GM21367 (cell line): ENCODE data around the gene SYCN.

Experiments used
- ATAC-seq: cut with Tn5 transposase; IDR thresholded peaks from one replicate; pipeline ENCODE4 v1.9.1; 2021; ENCODE audit not compliant: unreplicated experiment

The SYCN gene

DNA sequence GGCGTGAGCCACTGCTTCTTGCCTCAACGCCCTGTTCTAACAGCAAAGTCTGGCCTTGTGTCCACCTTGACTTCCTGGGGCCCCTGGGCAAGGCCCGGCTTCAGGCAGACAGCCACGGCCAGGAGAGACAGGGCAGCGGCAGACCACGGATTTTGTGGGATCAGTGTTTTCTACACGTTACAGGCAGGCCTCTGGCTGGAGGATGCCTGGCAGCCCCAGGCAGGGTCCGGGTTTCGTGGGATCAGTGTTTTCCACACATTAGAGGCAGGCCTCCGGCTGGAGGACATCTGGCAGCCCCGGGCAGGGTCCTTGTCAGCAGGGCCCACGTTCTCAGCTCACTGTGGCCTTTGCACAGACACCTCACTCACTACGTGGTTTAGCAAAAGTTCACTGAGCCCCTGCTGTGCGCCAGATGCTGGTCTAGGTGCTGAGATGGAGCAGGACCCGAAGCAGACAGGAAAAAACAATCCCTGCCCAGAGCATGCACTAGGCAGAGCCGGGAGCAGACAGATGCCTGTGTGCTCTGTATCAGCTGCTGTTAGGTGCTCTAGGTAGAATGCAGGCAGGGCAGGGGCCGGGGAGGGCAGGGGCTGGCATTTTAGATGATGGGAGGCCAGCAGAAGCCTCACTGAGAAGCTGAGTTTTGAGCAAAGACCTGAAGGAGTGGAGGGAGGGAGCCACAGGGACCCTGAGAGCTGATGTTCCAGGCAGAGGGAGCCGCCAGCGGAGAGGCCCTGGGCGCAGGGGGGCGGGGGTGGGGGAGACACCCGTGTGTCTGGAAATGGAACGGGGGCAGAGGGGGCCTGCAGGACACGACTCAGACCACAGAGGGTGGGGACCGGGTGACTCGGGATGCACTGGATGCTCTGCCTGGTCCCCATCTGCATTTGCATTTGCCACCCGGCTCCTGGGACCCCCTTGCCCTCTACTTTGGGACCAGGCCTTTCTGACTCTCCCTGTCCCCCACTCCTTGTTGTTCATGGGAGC is 32.3 kb downstream of the SYCN start:
- ATAC-seq: no peak

DNA sequence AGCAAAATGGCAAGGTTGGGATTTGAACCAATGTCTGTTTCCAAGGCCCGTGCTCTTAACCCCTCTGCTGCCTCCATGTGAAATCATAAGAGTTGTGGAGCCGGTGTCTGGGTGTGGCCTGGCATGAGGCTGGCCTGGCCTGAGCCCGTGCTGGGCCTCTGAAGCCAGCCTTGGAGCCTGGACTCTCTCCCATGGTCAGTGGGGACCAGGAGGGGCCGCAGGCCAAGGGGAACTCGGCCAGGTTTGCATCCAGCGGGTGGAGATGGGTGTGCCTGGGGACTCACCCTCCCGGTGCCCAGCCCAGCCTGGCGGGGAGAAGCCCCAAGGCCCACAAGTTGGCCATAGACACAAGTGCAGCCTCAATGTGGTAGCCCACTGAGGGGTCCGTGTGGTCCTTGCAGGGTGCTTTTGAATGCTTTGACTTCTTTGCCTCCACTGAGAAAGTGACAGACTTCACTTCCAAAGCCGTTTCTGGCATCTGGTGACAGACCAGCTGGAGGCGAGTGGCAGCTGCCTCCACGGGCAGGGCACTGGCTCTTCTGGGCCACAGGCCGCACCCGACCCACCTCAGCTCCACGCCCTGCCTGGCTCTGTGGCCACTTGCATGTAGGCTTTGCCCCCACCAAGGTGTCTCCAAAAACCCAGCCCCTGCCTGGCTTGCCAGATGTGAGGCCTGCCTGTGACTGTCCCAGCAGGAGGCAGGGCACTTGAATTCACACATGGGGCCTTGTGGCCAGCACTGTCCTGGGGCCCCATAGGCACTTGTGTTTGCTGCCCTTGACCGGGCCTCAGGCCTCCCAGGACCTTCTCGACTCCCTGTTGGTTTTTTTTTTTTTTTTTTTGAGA is 33.5 kb downstream of the SYCN start:
- no peak for ATAC-seq

DNA sequence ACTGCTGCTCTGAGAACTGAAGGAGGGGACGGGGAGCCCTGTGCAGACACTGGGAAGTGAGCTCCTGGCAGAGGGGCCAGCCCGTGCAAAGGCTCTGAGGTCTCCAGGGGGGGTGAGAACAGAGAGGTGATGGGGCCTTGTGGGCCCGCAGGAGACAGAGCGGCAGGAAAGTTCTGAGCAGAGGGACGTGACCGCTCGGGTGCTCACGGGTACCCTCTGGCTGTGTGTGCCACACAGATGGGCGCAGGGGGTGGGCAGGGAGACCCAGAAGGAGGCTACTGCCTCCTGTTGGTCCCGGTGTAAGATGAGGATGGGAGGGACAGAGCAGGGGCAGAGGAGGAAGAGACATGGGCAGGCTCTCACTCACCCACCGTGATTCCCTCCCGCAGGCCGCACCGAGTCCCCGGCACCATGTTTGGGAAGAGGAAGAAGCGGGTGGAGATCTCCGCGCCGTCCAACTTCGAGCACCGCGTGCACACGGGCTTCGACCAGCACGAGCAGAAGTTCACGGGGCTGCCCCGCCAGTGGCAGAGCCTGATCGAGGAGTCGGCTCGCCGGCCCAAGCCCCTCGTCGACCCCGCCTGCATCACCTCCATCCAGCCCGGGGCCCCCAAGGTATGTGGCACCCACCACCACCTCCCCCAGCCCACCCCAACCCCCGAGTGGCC is 34.8 kb downstream of the SYCN start:
- ATAC-seq: no peak

DNA sequence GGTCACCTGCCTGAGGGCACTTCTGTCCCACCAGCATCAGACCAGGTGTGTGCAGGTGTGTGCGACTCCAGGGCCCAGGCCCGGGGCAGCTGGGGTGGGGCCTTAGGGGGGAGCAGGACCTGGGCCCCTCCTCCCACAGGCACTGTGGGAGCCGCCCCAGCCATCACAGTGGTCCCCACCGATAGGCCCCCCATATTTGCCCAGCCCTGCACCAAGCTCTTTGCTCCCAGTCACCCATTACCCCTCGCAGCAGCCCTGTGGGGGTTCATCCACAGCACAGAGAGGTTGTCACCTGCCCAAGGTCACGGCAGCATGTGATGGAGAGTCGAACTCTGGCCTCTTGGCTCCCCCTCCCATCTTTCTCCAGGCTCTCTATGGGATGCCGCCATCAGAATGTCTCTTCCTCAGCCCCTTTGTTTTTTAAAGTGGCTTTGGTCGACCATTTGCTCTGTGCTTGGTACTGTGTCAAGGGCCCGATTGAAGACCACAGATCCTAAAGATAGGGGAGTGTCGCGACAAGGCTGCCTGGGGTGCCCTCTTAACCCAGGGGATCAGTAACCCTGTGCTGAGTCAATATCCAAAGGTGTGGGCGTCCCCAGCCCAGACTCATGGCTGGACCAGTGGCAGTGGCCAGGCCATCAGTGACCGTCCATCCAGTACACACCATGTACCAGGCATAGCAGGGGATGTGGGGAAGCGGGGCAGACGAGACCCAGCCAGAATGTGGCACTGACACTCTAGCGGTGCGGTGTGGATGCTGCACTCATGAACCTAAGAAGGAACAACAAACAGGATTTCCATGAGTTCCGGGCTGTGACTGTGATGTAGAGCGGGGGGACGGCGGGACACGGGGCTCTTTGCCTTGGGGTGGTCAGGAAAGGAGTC is 35.6 kb downstream of the SYCN start:
- ATAC-seq: no peak

DNA sequence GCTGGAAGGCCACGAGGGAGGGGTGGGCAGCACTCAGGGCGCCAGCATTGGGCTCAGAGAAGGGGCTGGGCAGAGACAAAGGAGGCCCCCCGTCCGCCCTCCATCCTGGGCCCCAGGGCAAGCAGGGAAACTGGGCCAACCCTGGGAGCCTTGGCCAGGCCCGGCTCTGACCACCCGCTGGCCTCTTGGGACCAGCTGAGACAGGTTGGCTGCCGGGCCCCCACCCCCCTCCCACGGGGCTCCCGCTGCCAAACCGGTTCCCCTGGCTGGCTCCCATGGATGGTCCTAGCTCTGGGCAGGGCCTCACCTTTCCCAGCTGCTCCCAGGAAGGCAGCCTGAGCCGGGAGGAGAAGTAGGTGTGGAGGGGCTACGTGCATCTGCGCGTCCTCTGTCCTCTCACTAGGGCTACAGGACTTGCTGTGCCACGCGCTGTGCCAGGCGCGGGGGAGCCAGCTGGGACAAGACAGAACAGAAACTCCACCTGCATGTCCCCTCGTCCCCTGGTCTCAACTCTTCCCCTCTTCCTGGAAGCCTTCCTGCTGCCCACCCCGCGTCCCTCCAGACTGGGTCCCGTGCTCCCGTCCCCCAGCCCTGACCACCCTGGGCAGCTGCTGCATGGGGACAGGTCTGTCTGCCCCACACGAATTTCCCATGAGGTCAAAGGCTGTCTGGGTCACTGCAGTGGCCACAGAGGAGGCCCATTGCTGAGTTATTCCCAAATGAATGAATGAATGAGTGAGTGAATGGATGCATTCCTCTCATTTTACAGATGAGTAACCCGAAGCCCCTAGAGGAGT is 36.4 kb downstream of the SYCN start:
- no peak for ATAC-seq

DNA sequence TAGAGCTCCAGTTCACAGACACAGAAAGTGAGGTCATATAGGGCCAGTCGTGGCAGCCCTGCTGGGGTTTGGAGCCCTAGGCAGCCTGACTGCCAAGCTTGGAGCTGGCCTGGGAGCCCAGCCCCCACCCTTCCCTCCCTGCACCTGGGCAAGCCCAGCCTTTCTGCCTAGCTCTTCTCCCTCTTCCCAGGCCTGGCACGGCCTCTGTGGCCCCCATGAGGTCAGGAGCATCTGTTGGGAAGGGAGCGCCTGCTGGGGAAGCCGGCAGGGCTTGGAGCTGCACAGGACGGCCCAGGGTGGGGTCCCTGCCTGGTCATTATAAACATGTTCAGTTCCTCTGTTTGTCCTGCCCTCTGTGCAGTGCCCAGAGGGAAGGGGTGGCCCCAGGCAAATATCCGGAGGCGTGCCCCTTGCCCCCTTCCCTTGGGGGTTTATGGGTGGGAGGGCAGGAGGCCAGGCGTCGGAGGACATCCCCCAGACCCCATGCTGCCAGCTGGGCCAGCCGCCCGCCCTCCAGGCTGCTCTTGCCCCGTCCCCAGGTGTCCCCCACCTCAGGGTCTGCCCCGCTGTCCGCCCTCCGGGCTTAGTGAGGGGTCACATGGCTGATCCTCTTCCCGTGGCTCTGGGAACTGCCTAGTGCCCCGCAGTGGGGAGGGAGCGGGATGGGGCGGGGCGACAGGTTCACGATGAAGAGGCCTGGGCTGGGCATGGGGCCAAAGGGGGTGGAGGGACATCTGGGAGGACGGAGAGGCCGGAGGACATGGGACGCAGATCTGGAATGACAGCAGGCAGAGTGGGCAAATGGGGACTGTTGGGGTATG is 37.3 kb downstream of the SYCN start:
- no peak for ATAC-seq

DNA sequence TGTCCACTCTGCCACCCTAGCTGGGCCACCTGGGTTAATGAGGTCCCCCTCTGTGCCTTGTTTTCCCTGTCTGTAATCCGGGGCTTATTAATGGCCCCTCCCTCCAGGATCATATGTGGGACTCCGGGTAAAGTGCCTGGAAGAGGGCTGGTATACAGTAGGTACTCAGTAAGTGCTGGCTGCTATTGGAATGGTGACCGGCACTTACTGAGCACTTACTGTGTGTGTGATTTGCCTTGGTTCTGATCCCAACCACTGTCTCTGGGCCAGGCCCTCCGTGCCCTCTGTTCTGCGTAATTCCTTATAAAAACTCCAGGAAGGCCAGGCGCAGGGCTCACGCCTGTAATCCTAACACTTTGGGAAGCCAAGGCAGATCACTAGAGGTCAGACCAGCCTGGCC is 38.2 kb downstream of the SYCN start:
- ATAC-seq: no peak

DNA sequence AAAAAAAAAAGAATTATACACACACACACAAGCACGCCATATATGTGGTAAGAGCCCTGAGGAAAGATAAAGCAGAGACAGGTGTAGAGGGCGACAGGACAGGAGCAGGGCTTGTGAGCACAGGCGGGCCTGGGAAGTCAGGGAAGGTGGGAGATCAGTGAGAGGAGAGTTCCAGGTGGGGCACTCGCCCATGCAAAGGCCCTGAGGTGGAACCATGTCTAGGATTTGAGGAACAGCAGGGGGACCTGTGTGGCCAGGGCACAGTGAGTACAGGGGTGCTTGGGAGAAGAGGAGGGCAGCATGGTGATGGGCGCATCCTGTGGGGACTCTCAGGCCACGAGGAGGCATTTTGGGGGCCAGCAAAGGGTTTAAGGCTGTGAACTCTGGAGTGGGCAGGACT is 39.8 kb downstream of the SYCN start:
- ATAC-seq: no peak

DNA sequence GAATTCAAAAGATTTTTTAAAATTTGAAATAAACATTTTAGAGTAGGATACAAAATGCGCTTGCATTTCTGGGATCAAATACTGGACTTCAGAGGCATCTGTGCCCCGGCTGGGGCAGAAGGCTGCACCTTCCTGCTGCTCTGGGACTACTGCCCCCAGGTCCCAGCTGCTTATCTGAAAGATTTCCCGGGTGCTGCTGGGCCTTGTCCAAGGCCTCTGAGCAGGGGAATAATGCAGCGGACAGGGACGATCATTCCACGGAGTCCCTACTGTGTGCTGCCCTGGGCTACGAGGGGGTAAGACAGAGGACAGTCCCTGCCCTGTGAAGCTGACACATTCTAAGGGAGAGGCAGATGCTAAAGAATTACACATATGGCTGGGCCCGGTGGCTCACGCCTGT is 40.4 kb downstream of the SYCN start:
- ATAC-seq: no peak

DNA sequence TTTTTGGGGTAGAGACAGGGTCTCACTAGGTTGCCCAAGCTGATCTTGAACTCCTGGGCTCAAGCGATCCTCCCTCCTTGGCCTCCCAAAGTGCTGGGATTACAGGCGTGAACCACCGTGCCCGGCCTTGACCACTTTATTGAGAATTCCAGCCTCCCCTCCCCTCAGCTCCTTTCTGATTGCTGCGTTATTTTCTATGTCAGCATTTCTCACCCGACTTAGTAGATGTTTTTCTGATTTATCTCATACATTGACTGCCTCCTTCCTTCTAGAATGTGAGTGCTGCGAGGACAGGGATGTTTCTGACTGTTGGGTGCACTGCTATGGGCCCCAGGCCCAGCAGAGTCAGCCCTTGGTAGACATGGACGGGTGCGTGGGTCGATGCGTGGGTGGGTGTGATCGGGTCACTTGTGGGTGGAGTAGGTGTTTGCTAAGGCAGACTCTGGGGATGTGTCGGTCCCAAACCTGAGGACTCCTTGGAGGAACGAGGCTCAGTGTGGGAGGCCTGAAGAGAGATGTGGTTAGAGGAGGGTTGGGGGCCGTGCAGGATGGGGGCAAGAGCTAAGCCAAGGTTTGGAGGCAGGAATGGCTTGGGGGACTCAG is 41.5 kb downstream of the SYCN start:
- ATAC-seq: no peak

DNA sequence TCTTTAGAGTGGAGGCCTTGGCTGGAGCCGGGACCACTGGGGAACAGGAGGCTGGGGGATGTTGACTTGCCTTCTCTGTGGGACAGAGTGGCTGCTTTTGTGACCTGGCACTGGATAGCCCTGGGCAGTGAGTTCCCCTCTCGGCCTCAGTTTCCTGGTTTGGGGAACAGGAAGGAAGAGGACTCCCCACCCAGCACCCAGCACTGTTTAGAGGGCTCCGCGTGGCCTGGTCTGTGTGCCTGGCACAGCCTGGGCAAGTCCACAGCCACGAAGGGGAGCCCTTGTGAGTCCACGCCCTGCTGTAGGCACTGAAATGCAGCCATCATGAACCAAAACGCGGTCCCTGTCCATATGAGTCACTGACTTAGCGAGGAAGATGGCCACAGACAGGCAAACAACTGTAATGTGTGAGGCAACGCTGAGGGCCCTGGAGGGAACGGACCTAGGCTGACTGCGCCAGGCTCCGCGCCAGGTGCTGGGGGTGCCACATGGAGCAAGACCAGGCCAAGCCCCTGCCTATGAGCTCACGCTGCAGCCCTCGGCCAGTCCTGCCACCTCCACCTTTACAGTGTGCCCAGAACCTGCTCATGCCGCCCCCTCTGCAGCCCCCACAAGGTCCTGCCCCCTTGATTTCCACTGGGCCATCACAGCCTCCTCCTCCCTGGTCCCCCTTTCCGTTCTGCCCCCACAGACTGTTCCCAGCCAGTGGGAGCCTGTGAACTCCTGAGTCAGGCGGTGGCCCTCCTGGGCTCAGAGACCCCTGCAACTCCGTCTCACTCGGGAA is 43.0 kb downstream of the SYCN start:
- no peak for ATAC-seq

DNA sequence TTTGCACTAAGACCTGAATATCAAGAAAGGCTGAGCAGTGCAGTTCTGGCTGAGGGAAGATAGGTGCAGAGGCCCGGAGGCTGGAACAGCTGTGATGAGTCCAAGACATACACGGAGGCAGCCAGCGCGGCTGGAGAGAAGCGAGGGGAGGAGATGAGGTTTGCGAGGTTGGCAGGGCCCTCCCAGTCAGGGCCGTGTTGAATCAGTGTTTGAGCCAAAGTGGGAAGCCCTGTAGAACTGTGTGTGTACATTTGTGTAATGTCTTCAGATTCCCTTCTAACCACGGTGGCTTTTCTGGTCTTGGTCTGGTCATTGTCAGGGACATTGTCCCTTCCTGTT is 43.6 kb downstream of the SYCN start:
- no peak for ATAC-seq

DNA sequence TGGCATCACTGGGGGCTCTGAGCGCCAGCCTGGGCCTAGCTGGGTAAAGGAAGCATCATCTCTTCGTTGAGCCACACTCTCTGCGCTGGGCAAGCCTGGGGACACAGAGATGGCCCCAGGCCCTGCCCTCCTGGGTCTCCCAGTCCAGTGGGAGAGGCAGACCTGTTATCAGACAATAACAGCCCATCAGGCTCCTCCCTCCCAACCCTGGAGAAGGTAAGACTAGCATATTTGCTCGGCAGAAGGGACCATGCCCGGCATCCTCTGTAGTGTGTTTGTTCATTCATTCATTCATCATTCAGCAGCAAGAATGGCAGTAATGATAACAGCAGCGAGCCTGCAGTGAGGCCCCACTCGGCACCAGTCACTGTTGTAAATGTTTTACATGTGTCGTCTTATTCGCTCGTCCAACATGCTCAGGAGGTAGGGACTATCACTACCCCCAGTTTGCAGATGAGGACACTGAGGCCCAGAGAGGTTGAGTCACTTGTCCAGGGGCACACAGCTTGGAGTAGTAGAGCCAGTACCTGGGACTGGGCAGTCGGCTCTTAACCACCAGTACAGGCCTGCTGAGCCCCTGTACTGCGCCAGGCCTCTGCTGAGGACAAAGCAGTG is 45.3 kb downstream of the SYCN start:
- no peak for ATAC-seq

DNA sequence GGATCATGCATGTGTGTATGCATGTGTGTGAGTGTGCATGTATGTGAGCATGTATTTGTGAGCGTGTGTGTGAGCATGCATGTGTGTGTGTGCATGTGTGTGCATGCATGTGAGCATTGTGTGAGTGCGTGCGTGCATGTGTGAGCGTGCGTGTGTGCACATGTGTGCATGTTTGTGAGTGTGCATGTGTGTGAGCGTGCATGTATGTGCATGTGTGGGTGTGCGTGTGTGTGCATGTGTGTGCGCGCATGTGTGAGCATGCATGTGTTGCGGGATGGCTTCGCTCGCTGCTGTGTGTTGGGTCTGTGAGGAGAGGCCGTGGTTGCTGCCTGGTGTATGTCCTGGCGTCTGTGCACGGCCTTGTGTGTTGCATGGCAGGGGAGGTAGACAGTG is 46.1 kb downstream of the SYCN start:
- no peak for ATAC-seq

DNA sequence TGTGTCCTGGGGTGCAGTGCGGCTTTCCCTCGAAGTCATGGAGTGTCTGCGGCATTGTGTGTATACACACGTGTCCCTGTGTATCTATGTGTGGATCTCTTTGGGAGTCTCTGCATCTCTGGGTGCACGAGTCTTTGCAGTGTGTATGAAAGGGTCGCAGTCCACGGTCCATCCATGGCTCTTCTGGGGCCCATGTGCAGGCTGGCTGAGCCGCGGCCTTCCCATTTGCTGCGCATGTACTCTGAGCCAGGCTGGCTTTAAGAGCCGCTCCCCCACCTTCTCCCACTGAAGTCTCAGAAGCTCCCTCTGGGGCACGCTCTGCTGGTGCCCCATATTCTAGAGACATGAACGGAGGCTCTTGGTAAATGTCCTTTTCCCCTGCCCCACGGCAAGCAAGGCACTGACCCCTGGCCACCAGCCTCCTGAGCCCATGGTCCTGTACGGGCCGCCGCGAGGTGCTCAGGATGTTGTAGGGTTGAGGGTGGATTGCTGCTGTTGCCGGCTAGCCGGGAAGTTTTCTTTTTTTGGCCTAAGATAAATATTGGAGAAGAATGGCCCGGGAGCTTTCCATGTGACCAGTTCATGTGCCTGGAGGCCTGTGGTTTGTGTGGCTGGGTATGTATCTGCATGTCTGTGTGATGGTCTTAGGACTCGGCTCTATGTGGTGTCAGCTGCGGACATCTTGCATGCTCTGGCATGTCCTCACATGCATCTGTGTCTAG is 46.6 kb downstream of the SYCN start:
- ATAC-seq: no peak

DNA sequence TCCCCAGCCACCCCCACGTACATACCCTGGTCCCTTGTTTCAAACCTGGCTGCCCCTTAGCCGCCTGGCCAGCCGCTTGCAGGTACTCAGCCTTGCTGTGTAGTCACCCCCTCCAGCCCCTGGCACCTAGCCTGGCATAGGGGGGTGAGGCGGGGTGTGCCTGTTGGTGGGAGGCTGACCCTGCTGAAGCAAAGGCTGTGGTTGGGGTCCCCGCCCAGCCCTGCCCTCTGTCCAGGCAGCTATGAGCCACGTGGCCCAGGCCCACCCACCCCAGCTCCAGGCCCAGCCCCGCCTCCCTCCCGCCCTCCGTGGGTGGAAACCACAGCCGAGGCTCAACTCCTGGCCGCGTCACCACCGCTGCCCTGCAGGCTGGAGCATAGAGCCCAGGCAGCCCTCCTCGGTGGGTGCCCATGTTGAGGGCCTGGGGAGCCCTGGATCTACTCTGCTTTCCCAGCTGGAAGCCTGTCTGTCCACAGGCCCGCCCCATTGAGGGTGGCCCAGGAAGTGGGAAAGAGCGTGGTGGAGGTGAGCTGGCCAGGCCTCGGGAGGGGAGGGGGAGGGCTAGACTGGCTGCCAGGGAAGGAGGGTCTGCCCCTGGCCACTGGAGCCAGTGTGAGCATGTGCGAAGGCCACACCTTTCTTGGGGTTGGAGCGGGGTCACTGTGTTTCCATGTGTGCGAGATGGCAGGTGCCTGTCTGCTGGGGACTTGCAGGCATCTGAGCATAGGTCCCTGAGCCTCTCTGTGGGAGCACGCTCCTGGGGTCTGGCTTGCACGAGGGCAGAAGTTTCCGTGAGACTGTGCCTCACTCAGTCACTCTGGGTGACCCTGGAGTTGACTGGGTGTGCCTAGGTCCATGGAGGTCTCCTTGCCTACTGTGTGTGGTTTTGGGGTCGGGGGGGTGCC is 47.5 kb downstream of the SYCN start:
- no peak for ATAC-seq
